EL (cell line): ENCODE data around the gene SNX9.
"Not testable (repeated sequence)": the region's sequence is repeated elsewhere in the genome, so short reads cannot be mapped to it uniquely, and the experiment has no call there.

ENCODE experiments used
- DNase-seq: peaks from one replicate; pipeline ENCODE4 v3.0.0-alpha.2; 2016

The SNX9 gene

DNA sequence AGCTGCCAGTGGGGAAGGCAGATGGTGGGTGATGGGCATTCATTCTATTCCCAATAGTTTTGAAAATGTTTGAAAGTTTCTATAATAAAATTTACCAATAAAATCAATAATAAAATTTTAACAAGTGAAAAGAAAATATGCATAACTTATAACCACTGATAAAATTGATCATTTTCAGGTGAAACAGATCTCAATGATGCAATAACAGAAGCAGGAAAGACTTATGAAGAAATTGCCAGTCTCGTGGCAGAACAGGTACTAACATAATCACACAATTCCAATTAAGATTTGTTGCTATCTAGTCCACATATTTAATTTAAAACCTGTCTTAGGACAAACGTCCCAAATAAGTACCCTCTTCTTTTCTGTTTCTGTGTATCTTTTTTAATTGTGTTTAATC lies 112.7 kb downstream of the SNX9 start:
- no peak for DNase-seq

DNA sequence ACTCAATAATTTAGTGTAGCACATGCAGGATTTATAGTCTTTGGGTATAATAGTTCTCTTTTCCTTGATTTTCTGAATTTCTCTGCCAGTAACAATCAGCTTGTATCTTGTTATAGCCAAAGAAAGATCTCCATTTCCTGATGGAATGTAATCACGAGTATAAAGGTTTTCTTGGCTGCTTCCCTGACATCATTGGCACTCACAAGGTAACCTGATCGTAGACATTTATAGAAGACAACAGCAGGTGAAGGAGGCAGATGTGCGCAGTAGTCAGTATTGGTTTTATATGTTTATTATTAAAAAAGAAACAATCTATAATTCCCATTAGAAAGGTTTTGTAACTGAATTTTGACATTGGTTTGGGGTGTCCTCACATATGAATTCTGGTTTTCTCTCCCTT lies 114.3 kb downstream of the SNX9 start:
- no peak for DNase-seq

DNA sequence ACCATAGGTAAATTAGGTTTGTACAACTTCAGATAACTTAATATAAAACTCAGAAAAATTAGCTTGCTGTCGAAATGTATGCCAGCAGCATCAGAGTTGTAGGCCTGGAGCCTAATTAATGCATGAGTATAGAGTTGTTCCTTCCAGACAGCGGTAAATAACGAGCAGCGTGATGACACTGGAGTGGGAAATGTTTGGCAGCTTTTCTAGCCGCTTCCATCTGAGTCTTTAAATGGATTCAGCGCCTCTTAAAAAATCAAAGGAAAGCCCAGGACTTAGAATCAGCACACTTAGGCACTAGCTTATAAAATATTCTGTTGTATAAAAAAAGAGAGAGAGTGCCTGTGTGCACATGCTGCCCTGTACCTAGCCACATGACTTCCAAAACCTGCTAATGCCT lies 114.9 kb downstream of the SNX9 start:
- no peak for DNase-seq

DNA sequence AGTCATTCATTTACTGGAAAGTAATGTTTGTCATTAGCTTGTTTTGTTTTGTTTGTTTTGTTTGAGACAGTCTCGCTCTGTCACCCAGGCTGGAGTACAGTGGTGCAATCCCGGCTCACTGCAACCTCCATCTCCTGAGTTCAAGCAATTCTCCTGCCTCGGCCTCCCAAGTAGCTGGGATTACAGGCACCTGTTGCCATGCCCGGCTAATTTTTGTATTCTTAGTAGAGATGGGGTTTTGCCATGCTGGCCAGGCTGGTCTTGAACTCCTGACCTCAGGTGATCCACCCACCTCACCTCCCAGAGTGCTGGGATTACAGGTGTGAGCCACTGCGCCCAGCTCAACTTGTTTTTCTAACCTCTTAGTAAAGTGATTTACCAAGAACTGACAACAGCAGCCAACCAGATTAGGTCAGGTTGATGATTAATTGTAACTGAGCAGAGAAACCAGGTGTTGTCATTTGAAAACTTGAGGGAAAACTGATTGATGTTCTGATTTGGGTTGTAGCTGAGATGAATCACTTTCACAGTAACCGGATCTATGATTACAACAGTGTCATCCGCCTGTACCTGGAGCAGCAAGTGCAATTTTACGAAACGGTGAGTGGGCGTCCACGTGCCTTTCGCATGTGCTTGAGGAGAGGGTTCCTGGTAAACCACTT lies 117.5 kb downstream of the SNX9 start:
- not testable (repeated sequence) for DNase-seq

DNA sequence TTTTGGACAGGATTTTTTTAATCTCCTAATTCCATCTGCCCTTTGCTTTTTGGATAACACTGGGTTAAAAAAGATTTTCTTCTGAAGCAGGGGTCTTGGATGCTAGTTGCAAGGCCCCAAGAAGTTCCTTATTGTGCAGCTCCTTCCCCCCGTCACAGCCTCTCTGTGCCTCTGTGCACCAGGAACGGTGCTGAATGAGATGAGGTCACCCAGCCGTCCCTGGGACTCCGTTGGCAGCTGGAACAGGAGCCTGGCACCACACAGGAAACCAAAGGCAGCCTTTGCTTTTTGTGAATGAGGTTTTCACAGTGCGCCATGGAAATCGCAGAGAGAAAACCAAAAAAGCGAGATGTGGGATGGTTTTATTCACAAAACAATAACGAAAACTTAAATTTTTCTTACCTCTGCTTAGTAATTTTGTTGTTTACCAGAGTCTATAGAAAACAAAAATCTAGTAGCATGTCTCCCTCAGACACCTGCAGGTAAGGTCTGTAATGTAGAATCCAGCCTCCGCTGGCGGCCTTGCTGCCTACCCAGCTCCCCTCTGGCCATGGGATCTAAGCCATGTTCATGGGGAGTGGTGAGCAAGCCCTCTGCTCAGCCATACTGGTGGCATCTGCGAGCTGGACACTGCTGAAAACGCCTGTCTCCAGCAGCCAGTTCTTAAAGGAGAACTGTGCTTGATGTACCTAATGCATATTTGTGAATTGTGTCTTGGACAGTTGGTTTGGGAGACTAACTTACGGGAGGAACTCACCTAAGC lies 118.2 kb downstream of the SNX9 start:
- no peak for DNase-seq

DNA sequence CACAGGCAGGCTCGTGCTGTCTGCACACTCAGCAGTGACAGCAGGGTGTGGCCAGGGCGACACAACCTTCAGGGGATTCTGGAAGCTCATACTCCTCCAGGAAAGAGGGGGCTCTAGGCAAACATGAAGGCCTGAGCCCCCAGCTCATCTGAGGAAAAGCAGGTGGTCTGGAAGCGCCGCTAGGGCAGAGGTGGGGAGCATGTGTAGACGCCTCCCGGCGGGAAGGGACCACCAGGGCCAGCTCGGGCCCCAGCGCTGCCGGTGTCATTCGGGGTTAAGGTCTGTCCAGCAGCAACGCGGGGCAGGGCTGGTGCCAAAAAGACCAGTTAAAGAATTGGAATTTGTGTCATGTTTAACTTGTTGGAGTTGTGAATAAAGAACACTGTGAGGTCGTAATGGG lies 119.3 kb downstream of the SNX9 start:
- DNase-seq = no peak

DNA sequence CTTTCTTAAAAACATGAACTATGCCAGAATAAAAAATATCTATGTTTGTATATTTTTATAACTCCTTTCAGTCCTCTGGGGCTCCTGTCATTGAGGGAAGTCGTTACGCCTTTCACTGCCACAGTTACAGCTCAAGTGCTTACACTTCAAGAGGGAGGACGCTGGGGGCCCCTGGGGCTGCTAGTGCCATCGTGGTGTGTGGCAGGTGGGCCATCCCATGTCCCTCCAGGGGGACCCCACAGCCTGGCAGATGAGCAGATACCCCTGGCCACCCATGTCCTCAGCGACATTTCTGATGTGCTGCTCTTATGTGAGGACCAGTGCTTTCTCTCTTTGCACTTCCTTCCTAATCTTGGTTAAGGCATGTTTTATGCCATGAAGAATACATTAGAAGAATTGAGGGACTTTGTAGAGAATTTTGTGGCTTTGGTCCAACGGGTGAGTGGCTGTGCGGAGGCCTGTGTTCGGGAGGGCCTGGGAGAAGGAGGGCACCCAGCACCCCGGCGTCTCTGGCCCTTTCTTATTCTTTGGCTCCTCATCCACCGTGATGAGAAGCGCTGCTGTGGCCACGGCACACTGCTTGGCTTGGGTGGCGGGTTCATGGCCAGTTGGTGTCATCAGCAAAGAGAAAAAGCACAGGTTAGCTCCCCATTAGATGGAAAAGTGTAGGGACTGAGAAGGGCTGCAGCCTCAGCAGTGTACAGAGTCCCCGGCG lies 120.4 kb downstream of the SNX9 start:
- no peak for DNase-seq

DNA sequence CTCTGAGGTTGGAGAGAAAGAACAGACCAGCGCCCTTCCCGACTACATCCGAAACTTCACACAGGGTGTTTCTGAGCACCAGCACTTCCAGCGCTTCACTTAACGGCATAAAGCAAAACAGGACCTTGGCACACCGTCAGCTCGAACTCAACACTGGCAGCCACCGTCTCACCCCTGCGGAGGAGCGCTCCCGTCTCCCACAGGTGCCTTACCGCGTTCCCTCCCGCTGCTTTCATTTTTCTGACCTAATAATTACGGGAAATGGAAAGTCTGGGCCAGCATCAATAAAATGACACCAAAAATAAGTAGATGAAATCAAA lies 120.9 kb downstream of the SNX9 start:
- no peak for DNase-seq

DNA sequence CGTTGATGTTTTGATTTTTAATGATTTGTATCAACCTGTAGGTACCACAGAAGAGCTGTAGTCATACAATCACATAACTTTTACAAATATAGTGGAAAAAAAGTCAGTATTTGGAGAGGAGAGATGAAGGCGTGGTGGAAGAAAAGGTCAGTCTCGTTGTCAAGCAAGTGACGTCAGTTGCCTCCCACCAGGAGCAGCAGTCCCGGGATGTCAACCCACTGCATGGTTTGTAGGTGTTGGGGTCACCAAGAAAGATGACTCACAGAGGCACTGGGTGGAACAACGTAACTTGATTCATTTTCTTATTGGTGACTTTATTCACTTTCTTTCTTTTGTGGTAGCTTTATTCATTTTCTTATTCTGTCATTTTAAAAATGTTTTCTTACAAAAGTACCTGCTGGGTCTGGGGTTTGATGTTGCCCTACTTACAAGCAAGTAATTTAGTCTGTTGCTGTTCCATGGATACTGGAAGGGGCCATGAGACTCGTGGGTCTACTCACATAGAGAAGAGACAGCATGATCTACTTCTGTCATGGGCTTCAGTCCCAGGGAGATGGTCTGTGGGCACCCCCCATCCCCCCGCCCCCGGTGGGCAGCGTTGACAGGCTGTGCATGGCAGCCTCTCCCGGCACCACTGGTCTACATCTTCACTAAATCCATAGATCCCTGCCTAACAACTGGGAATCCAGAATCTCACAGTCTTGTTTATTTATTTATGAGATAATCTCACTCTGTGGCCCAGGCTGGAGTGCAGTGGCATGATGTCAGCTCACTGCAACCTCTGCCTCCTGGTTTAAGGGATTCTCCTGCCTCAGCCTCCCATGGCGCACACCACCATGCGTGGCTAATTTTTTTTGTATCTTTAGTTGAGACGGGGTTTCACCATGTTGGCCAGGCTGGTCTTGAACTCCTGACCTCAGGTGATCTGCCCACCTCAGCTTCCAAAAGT lies 122.2 kb downstream of the SNX9 start:
- no peak for DNase-seq

DNA sequence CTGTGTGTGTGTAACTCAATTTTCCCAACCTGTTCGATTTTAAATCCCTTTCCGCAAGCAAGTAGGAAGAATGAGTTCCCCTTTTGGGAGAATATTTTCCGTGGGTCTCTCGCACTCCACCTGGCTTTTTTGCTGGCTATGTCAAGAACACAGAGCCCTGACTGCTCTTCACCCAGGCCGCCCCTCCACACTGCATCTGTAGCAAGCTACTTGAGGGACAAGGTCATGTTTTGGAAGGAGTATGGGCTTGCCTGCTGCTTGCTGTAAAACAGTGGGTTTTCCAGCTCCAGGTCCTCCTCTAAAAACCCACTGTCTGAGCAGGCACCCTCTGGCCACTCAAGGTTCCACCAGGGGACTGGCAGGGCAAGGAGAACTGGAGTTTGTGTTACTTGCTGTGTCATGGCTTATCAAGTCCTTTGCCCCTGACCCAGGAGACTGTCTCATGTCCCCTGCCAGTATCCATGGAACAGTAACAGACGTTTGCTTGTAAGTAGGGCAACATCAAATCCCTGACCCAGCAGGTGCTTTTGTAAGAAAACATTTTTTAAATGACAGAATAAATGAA lies 123.1 kb downstream of the SNX9 start:
- DNase-seq = no peak

DNA sequence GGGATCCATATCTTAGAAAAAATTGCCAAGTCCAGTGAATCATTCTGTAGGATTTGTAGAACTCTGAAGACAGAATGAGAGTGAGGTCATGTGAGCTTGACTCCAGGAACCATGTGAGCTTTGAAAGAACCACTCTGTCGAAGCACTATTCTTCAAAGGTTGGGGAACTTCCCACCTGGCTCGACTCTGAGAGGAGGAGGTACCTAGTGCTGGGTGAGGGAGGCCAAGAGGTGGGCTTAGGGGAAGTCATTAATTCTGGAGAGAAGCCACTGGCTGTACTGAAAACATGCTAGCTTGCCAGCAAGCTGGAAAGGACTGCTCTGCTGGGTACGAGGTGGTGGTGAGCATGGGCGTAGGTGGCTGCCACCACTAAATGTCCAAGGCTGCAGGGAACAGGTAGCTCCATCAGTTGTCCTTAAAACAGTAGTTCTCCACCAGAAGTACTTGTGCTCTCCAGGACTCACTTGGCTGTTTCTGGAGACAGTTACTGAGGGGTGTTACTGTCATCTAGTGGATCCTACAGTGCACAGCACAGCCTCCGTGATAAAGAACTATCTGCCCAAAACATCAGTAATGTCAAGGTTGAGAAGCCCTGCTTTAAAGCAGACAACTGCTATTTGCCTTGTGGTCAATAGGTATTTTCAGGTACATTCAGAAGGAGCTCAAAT lies 124.0 kb downstream of the SNX9 start:
- DNase-seq = peak; percentile 28

DNA sequence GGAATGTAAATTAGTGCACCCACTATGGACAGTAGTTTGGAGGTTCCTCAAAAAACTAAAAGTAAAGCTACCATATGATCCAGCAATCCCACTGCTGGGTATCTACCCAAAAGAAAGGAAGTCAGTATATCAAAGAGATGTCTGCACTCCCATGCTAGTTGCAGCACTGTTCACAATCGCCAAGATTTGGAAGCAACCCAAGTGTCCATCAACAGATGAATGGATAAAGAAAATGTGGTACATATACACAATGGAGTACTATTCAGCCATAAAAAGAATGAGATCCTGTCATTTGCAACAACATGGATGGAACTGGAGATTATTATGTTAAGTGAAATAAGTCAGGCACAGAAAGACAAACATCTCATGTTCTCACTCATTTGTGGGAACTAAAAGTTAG lies 127.9 kb downstream of the SNX9 start:
- DNase-seq = not testable (repeated sequence)

DNA sequence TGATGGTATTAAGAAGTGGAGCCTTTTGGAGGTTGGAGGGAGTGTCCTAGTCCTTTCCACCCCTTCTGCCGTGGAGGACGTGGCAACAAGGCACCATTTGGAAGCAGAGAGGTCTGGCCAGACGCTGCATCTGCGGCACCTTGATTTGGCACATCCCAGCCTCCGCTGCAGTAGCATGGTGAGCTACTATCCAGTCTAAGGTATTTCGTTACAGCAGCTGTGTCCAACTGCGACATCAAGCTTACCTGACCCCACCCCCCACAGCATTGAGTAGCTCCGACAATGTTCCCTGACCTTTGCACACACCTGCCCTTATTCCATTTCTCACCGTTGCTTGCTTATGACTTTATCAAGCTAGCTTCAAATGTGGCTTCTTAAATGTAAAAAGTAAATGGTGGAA lies 128.8 kb downstream of the SNX9 start:
- no peak for DNase-seq

DNA sequence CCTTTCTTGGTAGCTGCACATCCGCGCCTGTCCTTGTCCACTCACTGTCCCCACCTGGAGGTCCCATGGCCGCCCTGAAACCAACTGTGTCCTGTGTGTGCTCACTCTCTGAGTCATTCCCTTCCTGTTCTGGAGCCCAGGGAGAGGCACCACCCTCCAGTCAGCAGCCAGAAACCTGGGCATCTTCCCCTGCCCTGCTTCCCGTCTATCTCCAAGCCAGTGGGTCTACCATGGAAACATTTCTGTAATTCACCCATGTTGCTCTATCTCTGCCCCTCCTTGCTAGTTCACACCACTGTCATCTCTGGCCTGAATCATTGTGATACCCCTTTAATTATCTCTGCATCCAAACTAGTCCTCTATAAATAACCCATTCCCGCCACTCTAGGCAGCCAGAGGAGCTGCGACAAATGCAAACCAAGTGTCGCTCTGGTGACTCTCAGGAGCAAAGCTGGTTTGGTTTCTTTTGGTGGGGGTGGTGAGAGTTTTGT lies 129.9 kb downstream of the SNX9 start:
- DNase-seq = peak; percentile 16

DNA sequence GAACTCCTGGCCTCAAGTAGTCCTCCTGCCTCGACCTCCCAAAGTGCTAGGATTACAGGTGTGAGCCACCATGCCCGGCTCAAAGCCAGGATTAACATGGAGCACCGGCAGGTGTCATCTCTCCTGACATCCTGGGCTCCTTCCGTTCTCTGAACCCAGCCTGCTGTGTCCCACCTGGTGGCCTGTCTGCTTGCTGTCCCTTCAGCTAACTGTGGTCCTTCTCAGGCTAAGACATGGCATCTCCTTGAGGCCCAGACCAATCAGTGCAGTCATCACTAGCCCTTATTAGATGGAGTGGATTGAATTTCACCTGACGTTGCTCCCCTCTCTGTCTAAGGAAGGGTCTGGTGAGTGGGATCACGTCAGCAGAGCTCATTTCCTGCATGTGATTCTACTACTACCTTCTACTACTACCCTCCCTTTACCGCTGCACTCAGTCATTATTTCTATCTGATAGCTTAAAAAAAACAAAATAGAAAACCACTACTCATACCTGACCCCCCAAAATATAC lies 130.6 kb downstream of the SNX9 start:
- DNase-seq = no peak

DNA sequence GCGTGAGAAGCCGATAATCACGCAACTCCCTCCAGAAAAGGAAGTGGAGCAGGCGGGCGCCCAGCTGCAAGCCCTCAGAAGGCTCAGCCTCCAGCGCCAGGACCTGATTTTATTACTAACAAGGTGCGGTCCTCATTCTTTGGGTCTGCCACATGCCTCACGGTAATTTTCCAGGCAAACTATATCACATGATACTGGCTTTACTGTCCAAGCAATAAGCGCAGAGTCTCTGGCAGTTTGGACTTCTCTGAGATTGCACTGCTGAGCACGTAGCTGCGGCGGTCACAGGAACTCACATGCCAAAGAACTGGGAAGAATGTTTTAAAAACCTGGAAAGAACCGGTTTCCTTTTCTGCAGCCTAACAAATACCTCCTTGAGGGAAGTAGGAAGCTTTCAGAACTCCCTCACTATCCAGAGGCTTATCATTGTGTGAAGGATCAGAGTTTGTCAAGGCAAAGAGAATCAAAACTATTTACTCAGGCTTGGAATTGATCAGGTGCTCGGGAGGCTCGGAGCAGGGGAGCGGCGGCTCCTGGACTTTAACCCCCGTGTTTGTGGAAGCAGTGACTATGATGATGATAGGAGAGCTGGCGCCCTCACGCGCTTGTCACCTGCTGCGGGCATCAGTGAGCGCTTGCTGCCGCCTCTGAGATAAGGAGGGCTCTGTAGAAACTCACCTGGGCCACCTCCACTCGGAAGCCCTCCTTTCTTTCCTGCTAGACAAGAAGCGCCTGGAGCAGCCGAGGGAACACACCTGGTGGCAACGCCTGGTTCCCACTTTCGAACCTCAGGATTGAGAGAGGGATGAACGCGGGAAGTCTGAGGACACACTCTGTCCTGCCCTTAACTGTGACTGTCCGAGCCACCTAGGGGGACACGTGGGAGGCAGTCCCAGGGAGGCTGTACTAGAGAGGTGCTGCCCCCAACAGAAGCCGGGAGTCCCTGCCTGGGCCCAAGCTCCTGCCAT lies 131.4 kb downstream of the SNX9 start:
- DNase-seq = no peak

DNA sequence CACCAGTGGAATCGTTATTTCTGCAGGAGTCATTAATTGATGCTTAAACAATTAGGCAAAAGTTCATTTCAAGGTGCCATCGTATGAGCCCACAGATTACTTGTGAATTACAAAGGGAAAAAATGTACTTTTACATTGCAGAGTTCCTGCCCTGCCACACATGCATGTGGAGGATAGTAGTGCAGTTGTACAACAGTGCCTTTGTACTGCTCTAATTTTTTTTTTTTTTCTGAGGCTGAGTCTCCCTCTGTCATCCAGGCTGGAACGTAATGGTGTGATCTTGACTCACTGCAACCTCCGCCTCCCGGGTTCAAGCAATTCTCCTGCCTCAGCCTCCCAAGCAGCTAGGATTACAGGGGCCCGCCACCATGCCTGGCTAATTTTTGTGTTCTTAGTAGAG lies 132.6 kb downstream of the SNX9 start:
- no peak for DNase-seq

DNA sequence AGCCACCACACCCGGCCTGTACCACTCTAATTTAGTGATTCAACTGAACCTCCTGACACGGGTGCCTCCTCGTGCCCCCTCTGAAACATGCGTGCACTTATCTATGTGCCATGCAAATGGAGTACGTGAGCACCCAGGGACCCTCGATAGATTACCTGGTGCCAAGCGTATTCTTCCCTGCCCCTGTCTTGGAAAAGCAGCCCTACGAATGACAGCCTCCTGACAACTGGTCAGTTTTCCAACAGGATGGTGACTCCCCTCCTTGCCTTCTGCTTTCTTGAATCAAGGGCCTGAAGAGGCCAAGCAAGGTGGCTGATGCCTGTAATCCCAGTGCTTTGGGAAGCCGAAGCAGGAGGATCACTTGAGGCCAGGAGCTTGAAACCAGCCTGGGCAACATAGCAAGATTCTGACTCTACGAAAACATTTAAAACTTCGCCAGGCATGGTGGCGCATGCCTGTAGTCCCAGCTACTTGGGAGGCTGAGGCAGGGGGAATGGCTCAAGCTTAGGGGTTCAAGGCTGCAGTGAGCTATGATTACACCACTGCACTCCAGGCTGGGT lies 133.2 kb downstream of the SNX9 start:
- no peak for DNase-seq

DNA sequence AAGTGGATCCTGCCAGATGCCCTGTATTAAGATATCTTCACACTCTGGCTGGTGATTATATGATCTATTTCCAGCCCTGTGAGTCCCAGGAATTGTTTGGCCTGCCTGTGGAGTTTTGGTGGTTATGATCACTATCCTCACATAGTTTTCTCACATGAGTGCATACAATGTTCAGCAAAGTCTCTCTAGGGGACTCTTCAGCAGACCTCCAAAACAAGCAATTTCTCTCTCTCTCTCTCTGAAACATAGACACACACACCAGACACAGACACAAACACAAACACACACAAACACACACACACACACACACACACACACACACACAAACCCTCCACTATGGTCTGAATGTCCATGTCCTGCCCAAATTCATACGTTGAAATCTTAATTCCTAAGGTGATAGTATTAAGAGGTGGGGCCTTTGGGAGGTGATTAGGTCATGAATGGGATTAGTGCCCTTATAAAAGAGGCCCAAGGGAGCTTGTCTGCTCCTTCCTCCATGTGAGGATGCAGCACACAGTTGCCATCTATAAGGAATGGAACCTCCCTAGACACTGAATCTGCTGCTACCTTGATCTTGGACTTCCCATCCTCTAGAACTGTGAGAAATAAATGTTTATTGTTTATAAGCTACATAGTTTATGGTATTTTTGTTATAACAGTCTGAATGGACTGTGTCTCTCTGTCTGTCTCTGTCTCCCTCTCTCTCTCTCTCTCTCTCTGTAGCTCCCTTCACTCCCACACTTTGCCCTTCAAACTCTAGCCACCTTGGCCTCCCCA lies 136.6 kb downstream of the SNX9 start:
- no peak for DNase-seq
